ENCODE data around the gene MYL11. TPM values are rescaled to one million over a fixed set of nuclear protein-coding genes. Genes with fewer than 3 reads are reported as not detected.
A peak's percentile ranks its signal among the peaks of the same experiment; 100 is the strongest.

Gene MYL11
- total and polyA plus RNA-seq, 4 donors, result 0.70 TPM; not detected in 3

DNA sequence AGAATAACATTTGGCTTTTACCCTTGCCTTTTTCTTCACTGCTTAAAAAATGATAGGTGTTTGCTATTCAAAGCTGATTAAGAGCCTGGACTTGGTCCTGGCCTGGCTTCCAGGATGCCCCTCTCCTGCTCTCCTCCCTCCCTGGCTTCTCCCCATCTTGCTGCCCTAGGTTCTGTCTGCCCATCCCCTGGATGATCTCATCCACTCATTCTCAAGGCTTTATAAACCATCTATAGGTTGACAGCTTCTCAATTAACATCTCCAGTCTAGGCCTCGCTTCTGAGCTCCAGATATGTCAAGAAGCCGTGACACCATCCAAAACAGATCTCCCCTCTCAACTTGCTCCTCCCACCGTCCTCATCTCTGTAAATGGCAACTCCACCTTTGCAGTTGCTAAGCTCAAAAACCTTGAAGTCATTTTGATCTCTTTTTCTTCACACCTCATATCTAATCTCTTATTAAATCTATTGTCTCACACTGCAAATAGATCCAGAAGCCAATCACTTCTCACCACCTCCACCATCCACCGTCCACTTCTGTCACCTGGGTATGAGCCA, 41.5 kb downstream of the MYL11 start:
- Histone ChIP-seq H3K4me1 (ENCODE audit: control insufficient read depth in 4 of 4, insufficient read depth in 4 of 4, low read length in 3 of 4) (peaks cover 3 to 16% (median 5%) of the 10 kb centered on the region in 4 donors), H3K27me3 (ENCODE audit: control insufficient read depth in 4 of 4, insufficient read depth in 4 of 4, low read length in 3 of 4) (no peaks in the 10 kb centered on the region), H3K36me3 (ENCODE audit: control insufficient read depth in 4 of 4, insufficient read depth in 3 of 4, low read depth in 1 of 4, low read length in 3 of 4) (peaks cover 0 to 2% (median under 1%) of the 10 kb centered on the region in 4 donors), H3K9ac (ENCODE audit: low read depth in 1 of 2, low read length in 2 of 2) (no peak overlapping the region), H3K27ac (ENCODE audit: low read depth in 1 of 2, low read length in 2 of 2) (no peak overlapping the region), H3K4me3 (ENCODE audit: low read depth in 1 of 3, low read length in 3 of 3) (no peak overlapping the region), H3K9me3 (ENCODE audit: control insufficient read depth in 4 of 4, low read length in 3 of 4) (no peaks in the 10 kb centered on the region)
- TF ChIP-seq YY1 (IDR thresholded peaks at IDR 0.05), result no peak
- no peak for TF ChIP-seq FOXA2 (IDR thresholded peaks at IDR 0.05)
- no peak for TF ChIP-seq ATF3 (IDR thresholded peaks at IDR 0.05)
- TF ChIP-seq GABPA (IDR thresholded peaks at IDR 0.05 in 1 of 2, conservative IDR thresholded peaks at IDR 0.05 in 1 of 2), result no peak
- TF ChIP-seq FOXA1 (IDR thresholded peaks at IDR 0.05), result no peak
- TF ChIP-seq RAD21 (IDR thresholded peaks at IDR 0.05), result no peak
- TF ChIP-seq NR2F2 (IDR thresholded peaks at IDR 0.05), result no peak
- no peak for TF ChIP-seq HNF4G (IDR thresholded peaks at IDR 0.05)
- TF ChIP-seq, protein P1, sequence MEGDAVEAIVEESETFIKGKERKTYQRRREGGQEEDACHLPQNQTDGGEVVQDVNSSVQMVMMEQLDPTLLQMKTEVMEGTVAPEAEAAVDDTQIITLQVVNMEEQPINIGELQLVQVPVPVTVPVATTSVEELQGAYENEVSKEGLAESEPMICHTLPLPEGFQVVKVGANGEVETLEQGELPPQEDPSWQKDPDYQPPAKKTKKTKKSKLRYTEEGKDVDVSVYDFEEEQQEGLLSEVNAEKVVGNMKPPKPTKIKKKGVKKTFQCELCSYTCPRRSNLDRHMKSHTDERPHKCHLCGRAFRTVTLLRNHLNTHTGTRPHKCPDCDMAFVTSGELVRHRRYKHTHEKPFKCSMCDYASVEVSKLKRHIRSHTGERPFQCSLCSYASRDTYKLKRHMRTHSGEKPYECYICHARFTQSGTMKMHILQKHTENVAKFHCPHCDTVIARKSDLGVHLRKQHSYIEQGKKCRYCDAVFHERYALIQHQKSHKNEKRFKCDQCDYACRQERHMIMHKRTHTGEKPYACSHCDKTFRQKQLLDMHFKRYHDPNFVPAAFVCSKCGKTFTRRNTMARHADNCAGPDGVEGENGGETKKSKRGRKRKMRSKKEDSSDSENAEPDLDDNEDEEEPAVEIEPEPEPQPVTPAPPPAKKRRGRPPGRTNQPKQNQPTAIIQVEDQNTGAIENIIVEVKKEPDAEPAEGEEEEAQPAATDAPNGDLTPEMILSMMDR (IDR thresholded peaks at IDR 0.05; ENCODE audit: low read depth, low read length, missing input control), result no peak
- TF ChIP-seq SP1 (IDR thresholded peaks at IDR 0.05), result no peak
- no peak for TF ChIP-seq MAX (IDR thresholded peaks at IDR 0.05)
- no peak for TF ChIP-seq EGR1 (IDR thresholded peaks at IDR 0.05; ENCODE audit: low read depth in 2 of 2)
- TF ChIP-seq, protein P2, sequence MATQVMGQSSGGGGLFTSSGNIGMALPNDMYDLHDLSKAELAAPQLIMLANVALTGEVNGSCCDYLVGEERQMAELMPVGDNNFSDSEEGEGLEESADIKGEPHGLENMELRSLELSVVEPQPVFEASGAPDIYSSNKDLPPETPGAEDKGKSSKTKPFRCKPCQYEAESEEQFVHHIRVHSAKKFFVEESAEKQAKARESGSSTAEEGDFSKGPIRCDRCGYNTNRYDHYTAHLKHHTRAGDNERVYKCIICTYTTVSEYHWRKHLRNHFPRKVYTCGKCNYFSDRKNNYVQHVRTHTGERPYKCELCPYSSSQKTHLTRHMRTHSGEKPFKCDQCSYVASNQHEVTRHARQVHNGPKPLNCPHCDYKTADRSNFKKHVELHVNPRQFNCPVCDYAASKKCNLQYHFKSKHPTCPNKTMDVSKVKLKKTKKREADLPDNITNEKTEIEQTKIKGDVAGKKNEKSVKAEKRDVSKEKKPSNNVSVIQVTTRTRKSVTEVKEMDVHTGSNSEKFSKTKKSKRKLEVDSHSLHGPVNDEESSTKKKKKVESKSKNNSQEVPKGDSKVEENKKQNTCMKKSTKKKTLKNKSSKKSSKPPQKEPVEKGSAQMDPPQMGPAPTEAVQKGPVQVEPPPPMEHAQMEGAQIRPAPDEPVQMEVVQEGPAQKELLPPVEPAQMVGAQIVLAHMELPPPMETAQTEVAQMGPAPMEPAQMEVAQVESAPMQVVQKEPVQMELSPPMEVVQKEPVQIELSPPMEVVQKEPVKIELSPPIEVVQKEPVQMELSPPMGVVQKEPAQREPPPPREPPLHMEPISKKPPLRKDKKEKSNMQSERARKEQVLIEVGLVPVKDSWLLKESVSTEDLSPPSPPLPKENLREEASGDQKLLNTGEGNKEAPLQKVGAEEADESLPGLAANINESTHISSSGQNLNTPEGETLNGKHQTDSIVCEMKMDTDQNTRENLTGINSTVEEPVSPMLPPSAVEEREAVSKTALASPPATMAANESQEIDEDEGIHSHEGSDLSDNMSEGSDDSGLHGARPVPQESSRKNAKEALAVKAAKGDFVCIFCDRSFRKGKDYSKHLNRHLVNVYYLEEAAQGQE (IDR thresholded peaks at IDR 0.05), result no peak
- no peak for TF ChIP-seq RXRA (IDR thresholded peaks at IDR 0.05)
- TF ChIP-seq HNF4A (conservative IDR thresholded peaks at IDR 0.05), result no peak
- TF ChIP-seq JUND (IDR thresholded peaks at IDR 0.05), result no peak
- no peak for DNase-seq (ENCODE audit: low spot score)
- WGBS, result 93% methylated on average over 4 of the region's 4 CpGs

GRCh38 chr16:30416624-30417528, 42.3 kb downstream of the MYL11 start:
- Histone ChIP-seq H3K36me3 (ENCODE audit: control insufficient read depth in 4 of 4, insufficient read depth in 3 of 4, low read depth in 1 of 4, low read length in 3 of 4) (peaks cover 0 to 2% (median 1%) of the 10 kb centered on the region in 4 donors), H3K4me3 (ENCODE audit: low read depth in 1 of 3, low read length in 3 of 3) (peak overlapping the region; percentile 6 to 63 (median 56)), H3K27me3 (ENCODE audit: control insufficient read depth in 4 of 4, insufficient read depth in 4 of 4, low read length in 3 of 4) (no peaks in the 10 kb centered on the region), H3K27ac (ENCODE audit: low read depth in 1 of 2, low read length in 2 of 2) (peak overlapping the region; percentile 65 to 95), H3K9ac (ENCODE audit: low read depth in 1 of 2, low read length in 2 of 2) (no peak overlapping the region), H3K4me1 (ENCODE audit: control insufficient read depth in 4 of 4, insufficient read depth in 4 of 4, low read length in 3 of 4) (peaks cover 3 to 16% (median 5%) of the 10 kb centered on the region in 4 donors), H3K9me3 (ENCODE audit: control insufficient read depth in 4 of 4, low read length in 3 of 4) (no peaks in the 10 kb centered on the region)
- DNase-seq (ENCODE audit: low spot score), result no peak
- 65% methylated on average over 18 of the region's 18 CpGs for WGBS
- TF ChIP-seq EGR1 (IDR thresholded peaks at IDR 0.05; ENCODE audit: low read depth in 2 of 2), result no peak
- TF ChIP-seq SP1 (IDR thresholded peaks at IDR 0.05), result no peak
- TF ChIP-seq NR2F2 (IDR thresholded peaks at IDR 0.05), result no peak

Measured in liver (tissue), 9 donors.